LoVo (cell line): ENCODE measurements around the gene VTI1A.
"Not testable (repeated sequence)": the region's sequence is repeated elsewhere in the genome, so short reads cannot be mapped to it uniquely, and the experiment has no call there.

Experiments
- DNase-seq: peaks from one replicate; pipeline ENCODE4 v3.0.0-alpha.2; 2016; ENCODE audit warnings: low spot score

Gene VTI1A

DNA sequence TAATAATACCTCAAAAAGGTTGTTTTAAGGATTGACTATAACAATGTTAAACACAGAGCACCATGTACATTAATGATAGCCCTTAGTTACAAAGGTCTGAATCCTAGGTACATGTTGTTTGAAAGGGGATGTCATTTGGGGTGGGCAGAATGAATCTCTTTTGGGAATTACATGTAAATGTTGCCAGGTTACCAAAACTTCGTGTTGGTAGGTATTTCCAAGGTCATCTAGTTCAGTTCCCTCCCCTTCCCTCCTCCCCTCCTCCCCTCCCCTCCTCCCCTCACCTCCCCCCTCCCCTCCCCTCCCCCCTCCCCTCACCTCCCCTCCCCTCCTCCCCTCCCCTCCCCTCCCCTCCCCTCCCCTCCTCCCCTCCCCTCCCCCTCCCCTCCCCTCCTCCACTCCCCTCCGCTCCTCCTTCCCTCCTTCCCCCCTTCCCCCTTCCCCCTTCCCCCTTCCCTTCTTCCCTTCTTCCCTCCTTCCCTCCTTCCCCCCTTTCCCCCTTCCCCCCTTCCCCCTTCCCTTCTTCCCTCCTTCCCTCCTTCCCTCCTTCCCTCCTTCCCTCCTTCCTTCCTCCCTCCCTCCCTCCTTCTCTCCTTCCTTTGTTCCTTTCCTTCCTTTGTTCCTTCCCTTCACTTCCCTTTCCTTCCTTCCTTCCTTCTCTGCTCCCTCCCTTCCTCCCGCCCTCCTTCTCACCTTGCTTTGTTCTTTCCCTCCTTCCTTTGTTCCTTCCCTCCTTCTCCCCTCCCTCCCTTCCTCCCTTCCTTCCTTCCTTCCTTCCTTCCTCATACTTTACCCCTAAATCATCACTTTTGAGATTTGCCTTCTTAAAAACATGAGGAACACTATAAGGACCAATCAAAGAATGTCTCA, 8.1 kb downstream of the VTI1A start:
- no peak for DNase-seq

DNA sequence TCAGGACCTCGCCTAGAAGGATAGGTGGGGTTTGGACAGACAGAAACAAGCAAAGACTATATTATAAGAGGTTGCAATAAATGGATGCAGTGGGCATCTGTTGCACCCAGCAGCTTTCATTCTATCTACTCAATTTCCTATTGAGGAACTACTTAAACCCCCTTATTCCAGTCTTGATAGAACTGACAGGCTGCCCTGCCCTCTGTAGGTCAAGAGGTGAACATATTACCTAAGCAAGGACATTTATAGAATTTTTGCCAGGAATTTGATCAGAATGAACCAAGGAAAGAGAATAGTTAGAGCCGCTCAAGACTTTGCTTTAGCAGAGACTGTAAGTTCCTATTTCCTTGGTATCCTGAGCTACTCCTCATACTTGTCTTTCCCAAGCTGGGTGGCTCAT, 9.5 kb downstream of the VTI1A start:
- DNase-seq: no peak

DNA sequence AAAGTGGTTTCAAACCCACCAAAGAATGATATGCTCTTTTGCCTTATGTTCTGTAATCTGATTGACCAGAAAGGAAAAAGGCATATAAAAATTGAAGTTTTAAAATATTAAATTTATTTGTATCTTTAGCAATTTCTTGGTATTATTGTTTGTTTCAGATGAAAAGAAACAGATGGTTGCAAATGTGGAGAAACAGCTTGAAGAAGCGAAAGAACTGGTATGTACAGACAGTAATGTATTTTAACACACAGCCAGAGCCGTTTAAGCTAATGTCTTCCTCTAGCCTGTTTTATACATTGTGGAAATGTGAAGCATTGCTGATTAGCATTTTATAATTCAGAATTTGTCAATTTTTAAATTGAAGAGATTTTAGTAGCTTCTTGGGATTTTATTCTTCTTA, 13.4 kb downstream of the VTI1A start:
- DNase-seq: no peak

DNA sequence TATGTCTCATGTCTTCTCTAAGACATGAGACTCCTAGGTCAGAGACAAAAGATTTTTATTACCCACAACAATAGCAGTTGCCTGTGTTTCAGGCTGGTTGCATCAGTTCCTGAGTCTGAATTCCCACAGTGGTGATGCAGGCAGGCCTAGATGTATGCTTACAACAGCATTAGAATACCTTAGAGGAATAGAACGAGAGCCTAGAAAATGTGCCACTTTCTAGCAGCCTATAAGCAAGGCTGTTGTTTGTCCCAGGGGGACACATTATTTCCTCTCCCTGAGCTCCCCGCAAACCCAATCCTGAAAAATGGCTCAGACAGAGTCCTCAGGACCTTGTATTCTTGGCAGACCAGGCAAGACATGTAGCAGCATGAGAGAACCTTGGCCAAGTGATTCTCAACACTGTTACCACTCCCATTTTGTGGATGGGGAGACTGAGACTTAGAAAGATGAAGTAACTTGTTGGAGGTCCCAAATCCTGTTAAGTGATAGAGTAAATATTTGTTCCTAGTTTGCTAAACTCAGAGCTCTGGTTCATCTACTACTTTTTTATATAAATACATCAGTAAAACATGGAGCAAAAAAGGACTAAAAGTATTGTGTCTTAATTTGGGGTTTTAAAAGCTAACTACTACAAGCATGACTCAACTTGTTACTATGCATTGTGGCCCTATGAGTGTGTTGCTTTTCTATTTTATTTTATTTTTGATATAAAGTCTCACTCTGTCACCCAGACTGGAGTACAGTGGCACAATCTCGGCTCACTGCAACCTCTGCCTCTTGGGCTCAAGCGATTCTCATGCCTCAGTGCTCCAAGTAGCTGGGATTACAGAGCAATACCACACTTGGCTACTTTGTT, 14.2 kb downstream of the VTI1A start:
- DNase-seq: peak; percentile 70

DNA sequence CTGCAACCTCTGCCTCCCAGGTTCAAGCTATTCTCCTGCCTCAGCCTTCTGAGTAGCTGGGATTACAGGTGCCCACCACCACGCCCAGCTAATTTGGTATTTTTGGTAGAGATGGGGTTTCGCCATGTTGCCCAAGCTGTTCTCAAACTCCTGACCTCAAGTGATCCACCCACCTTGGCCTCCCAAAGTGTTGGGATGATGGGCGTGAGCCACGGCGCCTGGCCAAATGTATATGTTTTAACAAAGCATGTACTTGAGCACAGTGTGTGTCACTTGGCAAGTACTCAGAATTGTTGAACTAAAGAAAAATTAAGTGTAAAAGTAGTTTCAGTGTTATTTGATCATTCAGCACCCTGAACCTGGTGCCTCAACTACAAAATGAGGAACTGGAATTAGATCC, 17.1 kb downstream of the VTI1A start:
- DNase-seq: not testable (repeated sequence)

DNA sequence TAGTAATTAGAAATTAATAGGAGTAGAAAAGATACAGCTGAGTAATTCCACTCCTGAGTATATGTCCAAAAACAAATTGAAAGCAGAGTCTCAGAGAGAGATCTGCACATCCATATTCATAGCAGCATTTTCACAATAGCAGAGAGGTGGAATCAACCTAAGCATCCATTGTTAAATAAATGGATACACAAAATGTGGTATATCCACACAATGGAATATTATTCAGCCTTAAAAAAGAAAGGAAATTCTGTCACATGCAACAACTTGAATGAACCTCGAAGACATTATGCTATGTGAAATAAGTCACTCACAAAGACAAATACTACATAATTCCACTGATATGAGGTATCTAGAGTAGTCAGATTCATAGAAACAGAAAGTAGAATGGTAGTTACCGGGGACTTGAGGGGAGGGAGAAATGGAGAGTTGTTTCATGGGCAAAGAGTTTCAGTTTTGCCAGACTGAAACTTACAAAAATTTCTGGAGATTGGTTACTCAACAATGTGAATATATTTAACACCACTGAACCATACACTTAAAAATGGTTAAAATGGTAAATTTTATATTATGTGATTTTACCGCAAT, 18.4 kb downstream of the VTI1A start:
- no peak for DNase-seq

DNA sequence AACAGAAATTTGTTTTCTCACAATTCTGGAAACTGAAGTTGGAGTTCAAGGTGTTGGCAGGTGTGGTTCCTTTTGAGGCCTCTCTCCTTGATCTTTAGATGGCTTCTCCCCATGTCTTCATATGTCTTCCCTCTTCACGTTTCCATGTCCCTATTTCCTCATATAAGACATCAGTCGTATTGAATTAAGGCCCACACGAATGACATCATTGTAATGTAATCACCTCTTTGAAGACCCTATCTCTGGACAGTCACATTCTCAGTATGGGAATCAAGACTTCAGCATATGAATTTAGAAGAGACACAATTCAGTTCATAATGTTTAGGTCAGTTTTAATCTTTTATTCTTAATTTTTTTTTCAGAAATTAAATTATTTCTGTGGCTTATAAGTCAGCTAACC, 19.8 kb downstream of the VTI1A start:
- no peak for DNase-seq

DNA sequence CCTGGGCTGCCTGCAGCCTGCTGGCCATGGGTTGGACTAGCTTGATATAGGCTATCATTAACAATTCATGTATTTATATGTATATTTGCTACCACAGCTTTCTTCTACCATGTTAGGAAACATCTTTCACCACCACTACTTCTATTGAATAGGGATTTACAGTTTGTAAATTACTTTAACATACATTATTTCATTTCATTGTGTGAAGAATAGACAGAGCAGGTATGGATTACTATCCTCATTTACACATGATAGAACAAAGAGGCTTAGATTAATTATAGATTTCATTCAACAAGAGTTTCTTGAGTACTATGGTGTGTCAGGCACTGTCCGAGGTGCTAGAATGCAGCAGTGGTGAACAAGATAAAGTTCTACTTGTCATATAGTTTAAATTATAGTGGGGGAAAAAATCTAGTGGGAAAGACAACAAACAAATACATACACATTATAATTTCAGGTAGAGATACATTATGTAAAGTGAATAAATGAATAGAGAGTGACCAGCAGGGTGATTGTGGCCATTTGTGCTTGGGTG, 20.6 kb downstream of the VTI1A start:
- no peak for DNase-seq

DNA sequence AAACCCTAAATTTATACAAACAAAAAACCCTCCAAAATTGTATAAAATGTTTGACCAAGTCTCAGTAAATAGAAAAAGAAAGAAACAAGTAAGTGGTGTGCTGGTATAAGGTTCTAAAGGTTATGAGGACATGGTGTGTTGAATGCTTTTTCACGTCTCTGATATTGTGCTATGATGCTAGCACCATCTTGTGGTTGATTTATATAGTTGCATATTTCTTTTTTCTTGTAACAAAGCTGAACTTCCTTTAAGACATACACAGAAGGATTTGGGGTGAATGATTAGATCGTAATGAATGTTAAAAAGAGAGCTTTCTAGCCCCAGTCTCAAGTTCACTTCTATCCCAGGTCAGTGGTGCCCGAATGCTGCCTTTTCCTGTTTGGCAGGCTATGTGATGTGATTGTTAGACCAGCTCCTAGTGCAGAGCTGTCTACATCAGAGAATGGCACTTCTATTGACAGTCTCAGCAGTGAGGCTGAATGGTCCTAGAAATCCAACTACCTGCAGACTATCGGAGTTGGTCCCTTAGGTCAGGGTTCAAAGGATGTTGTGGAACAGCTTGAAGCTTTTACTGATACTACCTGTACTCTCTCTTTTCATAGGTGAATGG, 25.0 kb downstream of the VTI1A start:
- peak; percentile 69 for DNase-seq

DNA sequence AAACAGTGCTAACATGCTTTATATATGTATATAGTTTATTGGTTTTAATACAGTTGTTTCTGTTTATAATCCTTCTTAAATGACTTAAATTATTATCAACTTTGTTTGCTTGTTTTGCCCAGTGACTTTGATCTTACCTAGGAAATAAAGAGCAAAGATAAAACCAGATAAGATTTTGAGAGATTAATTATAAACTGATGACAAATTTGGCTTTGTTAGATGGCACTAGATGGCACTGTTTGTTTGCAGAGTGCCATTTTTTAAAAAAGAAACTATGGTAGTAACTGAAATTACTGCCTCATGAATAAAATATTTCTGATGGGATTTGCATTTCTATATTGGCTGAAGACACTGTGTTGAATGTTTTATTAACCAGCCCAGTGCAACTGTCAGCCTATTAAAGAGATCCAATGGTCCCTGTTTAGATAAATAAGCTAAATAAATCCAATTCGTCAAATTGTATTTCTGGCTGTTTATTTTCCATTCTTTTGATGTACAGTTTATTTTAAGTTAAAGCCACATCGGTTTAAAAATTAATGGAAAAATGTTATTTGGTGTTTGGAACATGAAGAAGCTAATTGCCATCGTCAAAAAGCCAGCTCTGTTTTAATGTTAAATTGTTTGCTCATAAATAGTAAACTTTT, 28.7 kb downstream of the VTI1A start:
- DNase-seq: no peak

DNA sequence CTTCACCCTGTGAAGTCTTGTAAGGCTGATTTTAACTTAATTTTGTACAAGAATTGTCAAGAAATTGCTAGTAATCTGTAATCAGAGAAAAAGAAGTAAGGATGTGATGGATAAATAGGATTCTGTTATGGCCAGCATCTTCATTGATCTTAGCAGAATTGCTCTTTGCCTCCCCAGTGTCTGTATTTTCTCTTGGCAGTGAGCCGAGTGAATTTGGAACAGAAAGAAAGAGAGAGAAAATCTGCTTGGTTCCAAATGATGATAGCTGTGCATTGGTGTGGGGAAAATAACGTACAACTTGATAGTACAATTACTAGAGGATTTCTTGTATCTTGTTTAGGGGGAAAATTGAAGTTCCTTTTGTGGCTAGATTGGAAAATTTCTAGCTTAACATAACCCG, 34.6 kb downstream of the VTI1A start:
- DNase-seq: no peak

DNA sequence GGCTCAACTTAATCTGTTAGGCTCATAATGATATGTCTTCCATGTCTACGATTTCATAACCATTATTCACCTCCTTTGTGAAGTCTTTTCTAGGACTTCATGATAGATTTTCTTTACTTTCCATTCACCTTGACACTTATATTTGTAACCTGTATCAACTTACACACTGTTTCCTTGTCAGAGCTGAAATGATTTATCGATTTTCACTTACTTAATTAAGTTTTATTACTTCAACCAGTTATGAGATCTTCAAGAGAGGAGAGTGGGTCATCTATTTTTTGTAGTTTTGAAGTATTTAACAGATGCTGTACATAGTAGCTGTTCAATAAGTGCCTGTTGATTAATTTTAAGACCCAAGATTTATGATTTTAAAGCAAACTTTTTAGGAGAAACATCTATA, 37.4 kb downstream of the VTI1A start:
- no peak for DNase-seq

DNA sequence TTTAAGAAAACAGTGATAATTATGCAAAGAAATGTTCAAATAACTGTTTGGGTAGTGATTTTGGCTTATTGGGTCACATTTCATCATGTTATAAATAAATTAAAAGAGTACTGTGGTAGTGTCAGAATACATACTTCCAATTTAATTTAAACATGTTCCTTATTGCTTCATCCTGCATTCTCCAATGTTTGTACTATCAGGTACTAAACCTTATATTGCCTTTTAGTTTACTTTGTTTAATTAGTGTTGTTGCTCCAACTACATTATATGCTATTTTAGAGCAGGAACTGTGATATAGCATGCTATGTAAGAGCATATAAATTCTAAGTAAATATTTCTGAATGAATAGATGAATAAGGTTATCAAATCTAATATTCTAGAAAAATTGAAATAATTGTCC, 40.9 kb downstream of the VTI1A start:
- no peak for DNase-seq

DNA sequence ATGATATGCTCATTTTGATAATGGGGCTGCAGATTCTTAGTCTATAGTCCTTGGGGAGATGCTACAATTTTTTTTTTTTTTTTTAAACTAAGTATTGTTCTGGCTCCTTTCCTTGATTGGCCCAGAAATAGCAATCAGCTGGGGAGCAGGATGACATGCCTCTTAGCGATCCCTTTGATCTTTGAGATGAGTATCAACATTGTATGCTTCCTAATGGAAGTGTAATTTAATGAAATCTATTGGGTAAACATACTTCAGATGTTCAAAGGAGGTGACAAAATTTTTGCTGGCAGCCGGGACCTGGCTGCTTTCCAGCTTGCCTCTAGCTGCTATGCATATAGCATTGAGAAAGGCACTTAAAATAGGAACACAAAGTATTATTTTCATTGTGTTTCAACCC, 43.5 kb downstream of the VTI1A start:
- peak; percentile 85 for DNase-seq

DNA sequence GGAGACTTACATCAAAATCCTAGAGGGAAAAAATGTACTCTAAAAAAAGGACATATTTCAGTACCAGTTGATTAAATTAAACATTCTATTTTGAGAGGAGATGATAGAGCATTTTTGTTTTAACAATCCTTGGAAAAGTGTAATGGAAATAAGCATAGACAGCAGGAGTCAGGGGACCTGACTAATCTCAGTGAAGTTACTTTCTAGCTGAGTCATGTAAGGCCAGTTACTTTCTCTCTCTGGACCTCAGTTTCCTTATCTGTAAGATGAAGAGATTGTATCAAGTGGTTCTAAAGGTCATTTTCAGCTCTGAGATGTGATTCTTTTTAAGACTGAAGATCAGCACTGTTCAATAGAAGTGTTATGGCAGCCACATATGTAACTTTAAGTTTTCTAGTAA, 44.1 kb downstream of the VTI1A start:
- peak; percentile 44 for DNase-seq

DNA sequence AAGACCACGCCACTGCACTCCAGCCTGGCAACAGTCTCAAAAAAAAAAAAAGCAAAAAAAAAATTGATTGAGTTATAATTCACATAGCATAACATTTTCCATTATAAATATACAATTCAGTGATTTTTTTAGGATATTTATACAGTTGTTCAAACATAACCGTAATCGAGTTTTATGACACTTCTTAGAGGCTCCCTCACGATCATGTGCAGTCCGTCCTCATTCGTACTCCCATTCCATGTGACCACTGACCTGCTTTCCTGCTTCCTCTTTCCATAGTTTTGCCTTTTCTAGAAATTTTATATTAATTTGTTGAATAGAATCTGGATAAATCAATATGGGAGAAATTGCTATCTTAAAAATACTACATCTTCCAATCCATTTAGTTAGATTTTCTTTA, 45.7 kb downstream of the VTI1A start:
- no peak for DNase-seq

DNA sequence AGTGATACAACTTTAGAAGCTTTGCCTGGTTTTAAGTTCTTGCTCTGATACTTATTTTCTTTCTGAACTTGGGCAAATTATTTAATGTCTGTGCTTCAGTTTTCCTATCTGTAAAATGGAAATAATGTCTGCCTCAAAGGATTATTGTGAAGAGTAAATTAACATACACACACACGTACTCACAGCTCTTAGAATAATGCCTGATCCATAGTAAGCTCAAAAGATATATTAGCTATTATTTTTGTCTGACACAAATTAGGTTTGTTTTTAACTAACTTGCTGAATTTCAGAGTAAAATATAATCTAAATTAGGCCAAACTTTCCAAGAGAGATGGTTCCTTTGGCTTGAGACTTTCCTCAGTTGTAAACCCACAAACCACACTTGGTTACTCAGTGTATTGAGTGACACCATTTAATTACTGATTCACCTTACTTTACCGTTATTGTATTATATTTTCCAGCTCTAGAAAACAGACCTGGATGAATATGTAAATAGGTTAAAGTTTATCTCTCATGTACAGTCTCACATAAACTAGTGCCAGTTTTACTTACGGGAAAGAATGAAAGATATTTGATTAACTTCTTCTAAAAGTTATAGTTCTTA, 50.4 kb downstream of the VTI1A start:
- DNase-seq: no peak

DNA sequence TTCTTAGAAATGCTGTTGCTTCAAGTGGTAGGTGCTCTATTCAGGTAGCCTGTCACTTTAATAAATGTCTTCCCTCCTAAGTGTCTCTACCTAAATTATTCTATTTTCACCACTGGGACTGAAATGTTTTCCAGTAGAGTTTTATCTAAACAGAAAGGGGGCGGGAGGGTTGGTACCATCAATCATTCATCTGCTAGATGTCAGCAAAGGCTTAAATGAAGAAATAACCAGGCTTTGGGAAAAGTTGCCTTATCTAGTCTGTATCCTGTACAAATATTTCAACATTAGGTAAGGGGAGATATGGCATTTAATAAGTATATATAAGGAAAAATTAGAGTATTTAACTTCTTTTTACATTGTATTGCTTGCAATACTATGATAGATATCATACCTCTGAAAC, 51.8 kb downstream of the VTI1A start:
- DNase-seq: no peak

DNA sequence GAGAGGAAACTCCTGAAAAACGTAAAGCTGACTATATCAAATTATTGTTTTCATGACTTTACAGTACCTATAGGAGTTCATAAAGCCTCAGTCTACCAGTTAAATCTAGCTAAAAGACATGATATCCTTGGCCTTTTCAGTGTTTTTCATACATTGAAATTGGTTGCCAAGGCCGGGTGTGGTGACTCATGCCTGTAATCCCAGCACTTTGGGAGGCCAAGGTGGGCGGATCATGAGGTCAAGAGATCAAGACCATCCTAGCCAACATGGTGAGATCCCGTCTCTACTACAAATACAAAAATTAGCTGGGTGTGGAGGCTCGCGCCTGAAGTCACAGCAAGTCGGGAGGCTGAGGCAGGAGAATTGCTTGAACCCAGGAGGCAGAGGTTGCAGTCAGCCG, 53.0 kb downstream of the VTI1A start:
- not testable (repeated sequence) for DNase-seq

DNA sequence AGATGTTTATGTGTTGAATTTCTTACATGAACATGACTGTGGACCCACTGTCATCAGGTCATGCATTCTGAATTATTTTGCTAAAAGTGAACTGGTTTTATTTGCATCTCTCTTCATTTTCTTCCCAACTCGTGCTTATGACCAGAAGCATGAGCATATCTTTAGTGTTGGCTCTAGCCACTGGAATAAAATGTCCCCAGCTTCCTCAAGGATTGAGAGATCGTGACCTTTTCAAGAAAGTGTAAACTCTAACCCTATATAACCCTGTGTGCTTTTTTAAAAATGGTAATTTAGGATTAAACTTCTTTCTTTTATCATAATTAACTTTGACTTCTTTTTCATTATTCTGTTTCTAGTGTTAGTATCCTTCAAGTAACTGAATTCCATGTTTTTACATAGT, 55.5 kb downstream of the VTI1A start:
- no peak for DNase-seq

DNA sequence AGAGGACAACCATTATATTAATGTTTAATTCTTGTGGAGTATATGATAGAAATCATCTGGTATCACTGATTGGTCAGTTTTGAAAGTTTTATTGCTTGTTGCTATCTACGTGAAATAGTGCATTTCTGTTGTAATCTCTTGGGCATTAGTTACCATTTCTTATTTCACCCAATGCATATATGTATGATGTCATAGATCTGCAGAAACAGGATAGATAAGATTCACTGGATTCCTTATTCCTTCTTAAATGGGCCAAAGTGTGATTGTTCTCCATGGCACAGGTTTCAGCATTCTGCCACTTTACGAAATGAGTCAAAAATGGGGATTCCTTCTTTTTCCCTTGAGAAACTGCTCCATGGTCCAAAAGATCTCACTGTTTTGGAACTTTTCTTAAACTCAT, 56.6 kb downstream of the VTI1A start:
- no peak for DNase-seq
